Endothelial cell (in vitro differentiated cells): ENCODE measurements around the gene EVL. TPM values are rescaled to one million over a fixed set of nuclear protein-coding genes. Genes with fewer than 3 reads are reported as not detected.

ENCODE experiments used
- DNase-seq: peaks from one replicate; pipeline ENCODE4 v3.0.0; 2021; ENCODE audit warnings: low spot score
- H3K27ac Mint-ChIP-seq: one replicate; pipeline ENCODE4 v1.8.0; 2021; ENCODE audit warnings: mixed read lengths, inconsistent platforms; ENCODE audit not compliant: unreplicated experiment
- H3K27me3 Mint-ChIP-seq: one replicate; pipeline ENCODE4 v1.8.0; 2021; ENCODE audit warnings: mild to moderate bottlenecking, moderate library complexity, mixed read lengths, inconsistent platforms; ENCODE audit not compliant: unreplicated experiment
- H3K36me3 Mint-ChIP-seq: one replicate; pipeline ENCODE4 v1.8.0; 2021; ENCODE audit warnings: mild to moderate bottlenecking, low read depth, mixed read lengths, inconsistent platforms; ENCODE audit not compliant: unreplicated experiment
- H3K4me1 Mint-ChIP-seq: one replicate; pipeline ENCODE4 v1.8.0; 2021; ENCODE audit warnings: mild to moderate bottlenecking, mixed read lengths, inconsistent platforms; ENCODE audit not compliant: unreplicated experiment
- H3K4me3 Mint-ChIP-seq: one replicate; pipeline ENCODE4 v1.8.0; 2021; ENCODE audit warnings: mild to moderate bottlenecking, mixed read lengths, inconsistent platforms; ENCODE audit not compliant: unreplicated experiment
- H3K9me3 Mint-ChIP-seq: one replicate; pipeline ENCODE4 v1.8.0; 2021; ENCODE audit warnings: mixed read lengths, inconsistent platforms; ENCODE audit not compliant: unreplicated experiment
- CTCF ChIP-seq: fragments of 200-600 bp; sonication (generic); IDR thresholded peaks from one replicate; pipeline ENCODE4 v1.5.0; 2021; ENCODE audit warnings: antibody characterized with exemption; ENCODE audit not compliant: unreplicated experiment
- total RNA-seq: library from RNA; stranded (reverse); fragmentation: NEBNext Ultra II Directional; extraction: Animal tissue kit (Norgen Biotek cat#: 25700); gene quantifications from one replicate; pipeline ENCODE4 v1.2.1, GENCODE V29; 2021; ENCODE audit not compliant: unreplicated experiment

EVL gene
- total RNA-seq, 1 donor from 2014 or later: 142 TPM

GRCh38 chr14:100143523-100143922 is 78.3 kb downstream of the EVL start:
- no peak overlapping the region for H3K27ac Mint-ChIP-seq
- TF ChIP-seq CTCF: no peak
- H3K27me3 Mint-ChIP-seq: peaks cover 6% of the 10 kb centered on the region
- DNase-seq: no peak
- no peak overlapping the region for H3K4me3 Mint-ChIP-seq
- no peaks in the 10 kb centered on the region for H3K36me3 Mint-ChIP-seq
- no peaks in the 10 kb centered on the region for H3K9me3 Mint-ChIP-seq
- H3K4me1 Mint-ChIP-seq: peaks cover 16% of the 10 kb centered on the region

- DNase-seq: no peak
- H3K27me3 Mint-ChIP-seq: peaks cover 4% of the 10 kb centered on the region
- no peaks in the 10 kb centered on the region for H3K9me3 Mint-ChIP-seq
- no peak overlapping the region for H3K4me3 Mint-ChIP-seq
- no peak overlapping the region for H3K27ac Mint-ChIP-seq
- peaks cover 16% of the 10 kb centered on the region for H3K4me1 Mint-ChIP-seq
- no peaks in the 10 kb centered on the region for H3K36me3 Mint-ChIP-seq
- no peak for TF ChIP-seq CTCF
Measured at GRCh38 chr14:100143934-100144333, 78.7 kb downstream of the EVL start.

- no peak for DNase-seq
- no peak for TF ChIP-seq CTCF
- H3K4me1 Mint-ChIP-seq: peaks cover 14% of the 10 kb centered on the region
- H3K27ac Mint-ChIP-seq: no peak overlapping the region
- no peaks in the 10 kb centered on the region for H3K36me3 Mint-ChIP-seq
- no peaks in the 10 kb centered on the region for H3K9me3 Mint-ChIP-seq
- H3K27me3 Mint-ChIP-seq: peaks cover 4% of the 10 kb centered on the region
- H3K4me3 Mint-ChIP-seq: no peak overlapping the region
Measured at GRCh38 chr14:100144645-100144995, 79.4 kb downstream of the EVL start.

GRCh38 chr14:100144996-100145646 is 79.9 kb downstream of the EVL start:
- no peak for DNase-seq
- Mint-ChIP-seq H3K27me3 (peaks cover 4% of the 10 kb centered on the region), H3K9me3 (no peaks in the 10 kb centered on the region), H3K36me3 (no peaks in the 10 kb centered on the region), H3K4me3 (no peak overlapping the region), H3K27ac (no peak overlapping the region), H3K4me1 (peaks cover 13% of the 10 kb centered on the region)
- TF ChIP-seq CTCF: no peak

GRCh38 chr14:100145682-100146464 is 80.7 kb downstream of the EVL start:
- no peak overlapping the region for H3K4me3 Mint-ChIP-seq
- no peaks in the 10 kb centered on the region for H3K9me3 Mint-ChIP-seq
- H3K27me3 Mint-ChIP-seq: peaks cover 4% of the 10 kb centered on the region
- H3K36me3 Mint-ChIP-seq: no peaks in the 10 kb centered on the region
- peaks cover 11% of the 10 kb centered on the region for H3K4me1 Mint-ChIP-seq
- H3K27ac Mint-ChIP-seq: no peak overlapping the region
- no peak for TF ChIP-seq CTCF
- no peak for DNase-seq
